ENCODE results near the gene INPP5F.
"Not testable (repeated sequence)": the region's sequence is repeated elsewhere in the genome, so short reads cannot be mapped to it uniquely, and the experiment has no call there.

Gene INPP5F

GRCh38 chr10:119740096-119740495 lies 14.2 kb downstream of the INPP5F start:
- no peak for DNase-seq (ENCODE audit: low read depth)

DNA sequence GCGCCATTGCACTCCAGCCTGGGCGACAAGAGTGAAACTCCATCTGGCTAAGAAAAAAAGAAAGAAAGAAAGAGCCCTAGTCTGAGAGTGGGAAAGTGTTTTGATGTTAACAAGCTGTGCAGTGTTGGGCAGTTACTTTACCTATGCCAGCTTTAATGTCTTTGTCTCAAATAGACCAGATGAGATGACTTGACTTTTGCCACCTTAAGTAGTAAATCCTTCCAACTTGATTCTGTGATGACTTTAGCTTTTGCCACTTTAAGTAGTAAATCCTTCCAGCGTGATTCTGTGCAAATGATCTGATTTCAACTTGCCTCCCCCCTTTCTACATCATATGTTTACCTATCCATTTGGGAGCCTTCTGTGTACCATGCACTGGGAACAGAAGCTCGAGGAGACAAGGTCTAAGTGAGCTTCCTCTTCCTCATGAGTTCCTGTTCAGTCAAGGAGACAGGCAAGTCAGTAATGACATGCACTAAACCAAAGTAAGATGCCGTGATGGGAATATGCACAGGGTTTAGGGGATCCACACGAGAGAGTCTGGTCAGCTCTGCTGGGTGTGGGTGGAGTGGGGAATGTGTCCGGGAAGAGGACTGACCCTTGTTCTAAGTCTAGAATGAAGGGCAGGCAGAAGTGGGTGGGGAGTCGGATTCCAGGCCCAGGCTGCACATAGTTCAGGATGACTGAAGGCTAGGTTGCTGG lies 17.2 kb downstream of the INPP5F start:
- DNase-seq (ENCODE audit: low read depth) = no peak

DNA sequence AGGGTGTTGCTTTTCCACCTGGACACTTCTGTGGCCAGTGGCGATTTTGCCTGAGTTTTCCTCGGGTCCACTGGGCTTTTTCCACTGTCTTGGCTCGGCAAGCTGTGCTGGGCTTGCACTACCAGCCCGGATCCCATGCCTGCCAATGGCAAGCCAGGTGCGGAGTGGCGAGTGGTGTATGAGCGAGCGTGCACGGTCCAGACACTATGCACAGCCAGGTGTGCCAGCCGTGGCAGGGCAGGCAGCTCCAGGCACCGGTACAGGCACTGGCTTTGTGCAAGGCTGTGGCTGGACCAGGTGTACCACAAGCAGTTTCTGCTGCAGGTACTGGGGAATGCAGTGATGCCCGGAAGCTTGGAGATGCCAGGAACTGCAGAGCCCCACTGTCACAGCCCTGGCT lies 22.1 kb downstream of the INPP5F start:
- no peak for DNase-seq (ENCODE audit: low read depth)

- DNase-seq (ENCODE audit: low read depth) = no peak
Measured at GRCh38 chr10:119748871-119749270, 23.0 kb downstream of the INPP5F start.

- DNase-seq (ENCODE audit: low read depth) = no peak
Measured at GRCh38 chr10:119749455-119749854, 23.6 kb downstream of the INPP5F start.

DNA sequence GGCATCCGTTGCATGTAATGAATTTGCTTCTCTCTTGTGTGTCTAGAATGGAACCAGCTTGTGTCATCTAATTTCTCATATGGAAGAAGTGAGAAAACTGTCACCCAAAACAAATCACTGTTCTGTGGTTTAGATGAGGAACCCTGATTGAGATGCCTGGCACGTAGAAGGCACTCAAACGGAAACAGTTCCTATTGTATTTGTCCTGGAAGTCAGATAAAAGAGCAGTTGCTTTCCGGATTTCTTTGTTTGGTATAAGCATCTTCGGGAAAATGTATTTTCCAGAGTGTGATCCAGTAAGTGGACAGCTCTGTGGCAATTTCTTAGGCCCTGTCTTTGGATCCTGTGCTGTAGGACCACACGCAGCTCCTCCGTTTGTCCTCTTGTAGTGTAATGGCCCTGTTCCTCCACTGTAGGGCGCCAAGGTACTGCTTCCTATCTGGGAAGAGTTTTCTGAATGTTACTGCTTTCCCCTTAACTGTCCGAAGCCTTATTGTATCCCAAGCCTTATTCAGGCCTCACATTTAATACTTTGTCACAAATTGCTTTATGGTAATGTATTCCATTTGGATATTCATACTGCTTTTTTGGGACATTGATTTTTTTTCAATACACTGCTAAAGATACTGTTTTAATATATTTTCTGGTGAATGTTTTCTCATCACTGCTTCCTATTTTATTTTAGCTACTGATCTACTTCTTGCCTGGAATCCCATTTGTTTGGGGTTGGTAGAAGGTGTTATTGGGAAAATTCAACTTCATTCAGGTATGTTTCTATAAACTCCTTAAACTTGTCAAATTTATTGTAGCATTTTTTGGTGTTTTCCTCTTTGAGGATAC lies 24.8 kb downstream of the INPP5F start:
- peak; percentile 28 for DNase-seq (ENCODE audit: low read depth)

GRCh38 chr10:119753309-119753708 lies 27.5 kb downstream of the INPP5F start:
- no peak for DNase-seq (ENCODE audit: low read depth)

DNA sequence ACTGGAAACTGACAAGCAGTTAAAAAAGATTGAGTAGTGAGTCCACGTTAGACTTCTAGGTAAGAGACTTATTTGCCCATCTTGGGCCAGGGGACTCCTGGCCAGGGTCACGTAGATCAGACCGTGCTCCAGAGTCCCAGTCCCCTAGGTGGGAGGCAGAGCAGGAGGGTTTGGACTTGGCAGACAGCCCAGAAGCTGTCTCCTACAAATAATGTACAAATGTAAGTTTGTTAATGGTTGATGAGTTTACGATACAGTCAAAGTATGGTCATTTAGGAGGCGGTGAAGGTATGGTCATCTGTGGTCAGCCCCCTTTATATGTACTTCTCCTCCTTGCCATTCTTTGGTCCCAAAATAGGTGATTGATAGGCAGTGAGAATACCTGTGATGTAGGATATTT lies 28.2 kb downstream of the INPP5F start:
- DNase-seq (ENCODE audit: low read depth) = no peak

DNA sequence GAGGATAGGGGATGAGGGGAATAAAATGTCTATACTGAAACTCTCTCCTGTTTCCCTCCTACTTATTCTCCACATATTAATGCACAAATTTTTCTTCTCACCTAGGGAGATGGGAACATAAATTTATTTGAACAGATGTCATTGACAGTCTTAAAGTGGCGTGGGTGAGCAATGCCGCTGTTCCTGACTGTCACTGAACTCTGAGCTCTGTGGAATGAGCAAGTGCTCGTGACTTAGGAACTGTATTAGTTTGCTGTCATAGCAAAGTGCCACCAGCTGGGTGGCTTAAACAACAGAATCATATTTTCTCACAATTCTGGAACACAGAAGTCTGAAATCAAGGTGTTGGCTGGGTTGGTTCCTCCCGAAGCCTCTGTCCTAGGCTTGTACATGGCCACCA lies 29.1 kb downstream of the INPP5F start:
- no peak for DNase-seq (ENCODE audit: low read depth)

DNA sequence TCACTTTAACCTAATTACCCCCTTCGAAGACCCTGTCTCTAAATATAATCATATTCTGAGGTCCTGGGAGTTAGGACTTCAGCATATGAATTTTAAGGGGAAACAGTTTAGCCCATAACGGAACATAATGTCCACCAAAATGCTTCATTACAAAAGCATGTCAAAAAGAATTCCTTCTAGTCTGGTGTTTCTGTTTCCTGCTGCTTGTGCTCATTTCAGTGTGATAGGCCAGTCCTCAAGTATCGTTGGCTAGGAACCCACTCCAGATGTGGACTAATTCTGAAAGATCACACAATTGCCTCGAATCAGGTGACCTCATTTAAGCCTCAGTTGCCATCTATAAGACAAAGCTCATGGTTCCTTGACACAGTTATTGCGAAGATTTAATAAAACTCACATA lies 29.6 kb downstream of the INPP5F start:
- no peak for DNase-seq (ENCODE audit: low read depth)

- DNase-seq (ENCODE audit: low read depth) = no peak
Measured at GRCh38 chr10:119758448-119759195, 32.8 kb downstream of the INPP5F start.

- no peak for DNase-seq (ENCODE audit: low read depth)
Measured at GRCh38 chr10:119759832-119760231, 34.0 kb downstream of the INPP5F start.

- no peak for DNase-seq (ENCODE audit: low read depth)
Measured at GRCh38 chr10:119761106-119761505, 35.3 kb downstream of the INPP5F start.

DNA sequence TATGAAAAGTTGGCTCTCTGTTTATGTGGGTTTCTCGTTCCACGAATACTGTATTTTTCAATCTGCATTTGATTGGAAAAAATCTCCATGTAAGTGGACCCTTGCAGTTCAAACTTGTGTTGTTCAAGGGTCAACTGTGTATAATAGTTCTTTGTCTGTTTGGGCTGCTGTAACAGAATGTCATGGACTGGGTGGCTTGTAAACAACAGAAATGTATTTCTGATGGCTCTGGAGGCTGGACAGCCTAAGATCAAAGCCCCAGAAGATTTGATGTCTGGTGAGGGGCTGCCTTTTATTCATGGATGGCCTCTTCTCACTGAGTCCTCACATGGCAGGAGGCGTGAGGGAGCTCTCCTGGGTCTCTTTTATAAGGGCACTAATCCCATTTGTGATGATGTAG lies 36.2 kb downstream of the INPP5F start:
- no peak for DNase-seq (ENCODE audit: low read depth)

DNA sequence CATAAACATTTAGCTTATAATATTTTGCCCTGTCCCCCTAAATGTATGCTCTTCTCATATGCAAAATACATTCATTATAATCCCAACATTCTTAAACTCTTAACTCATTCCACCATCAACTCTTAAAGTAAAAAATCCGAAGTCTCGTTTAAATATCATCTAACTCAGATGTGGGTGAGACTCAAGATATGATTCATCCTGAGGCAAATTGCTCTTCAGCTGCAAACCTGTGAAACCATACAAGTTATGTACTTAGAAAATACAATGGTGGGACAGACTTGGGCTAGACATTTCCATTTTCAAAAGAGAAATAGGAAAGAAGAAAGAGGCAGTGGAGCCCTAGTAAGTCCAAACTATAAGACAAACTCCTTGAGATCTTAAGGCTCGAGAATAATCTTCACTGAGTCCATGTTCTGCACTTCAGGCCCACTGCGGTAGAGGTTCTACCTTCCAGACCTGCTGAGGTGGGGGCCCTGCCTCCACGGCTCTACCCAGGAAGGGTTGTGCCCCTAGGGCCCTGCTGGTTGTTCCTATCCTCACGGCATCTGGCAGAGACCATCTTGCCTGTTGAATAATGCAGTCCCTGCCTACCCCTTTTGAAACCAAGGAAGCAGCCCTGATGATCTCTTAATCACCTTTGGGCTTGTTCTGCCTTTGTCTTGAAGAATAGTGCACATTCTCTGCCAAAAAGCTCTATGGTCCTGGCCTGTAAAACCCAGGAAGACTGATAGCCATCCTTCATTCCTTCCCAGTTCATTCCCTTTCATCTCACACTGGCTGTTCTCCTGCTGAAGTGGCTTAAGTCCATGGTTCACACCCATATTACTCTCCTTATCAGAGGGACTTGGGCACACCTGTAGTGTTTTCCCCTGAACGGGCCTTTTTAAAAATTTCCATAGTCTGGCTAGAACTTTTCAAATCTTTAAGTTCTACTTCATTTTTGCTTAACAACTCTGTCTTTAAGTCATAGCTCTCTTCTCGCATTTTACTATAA lies 37.3 kb downstream of the INPP5F start:
- no peak for DNase-seq (ENCODE audit: low read depth)

DNA sequence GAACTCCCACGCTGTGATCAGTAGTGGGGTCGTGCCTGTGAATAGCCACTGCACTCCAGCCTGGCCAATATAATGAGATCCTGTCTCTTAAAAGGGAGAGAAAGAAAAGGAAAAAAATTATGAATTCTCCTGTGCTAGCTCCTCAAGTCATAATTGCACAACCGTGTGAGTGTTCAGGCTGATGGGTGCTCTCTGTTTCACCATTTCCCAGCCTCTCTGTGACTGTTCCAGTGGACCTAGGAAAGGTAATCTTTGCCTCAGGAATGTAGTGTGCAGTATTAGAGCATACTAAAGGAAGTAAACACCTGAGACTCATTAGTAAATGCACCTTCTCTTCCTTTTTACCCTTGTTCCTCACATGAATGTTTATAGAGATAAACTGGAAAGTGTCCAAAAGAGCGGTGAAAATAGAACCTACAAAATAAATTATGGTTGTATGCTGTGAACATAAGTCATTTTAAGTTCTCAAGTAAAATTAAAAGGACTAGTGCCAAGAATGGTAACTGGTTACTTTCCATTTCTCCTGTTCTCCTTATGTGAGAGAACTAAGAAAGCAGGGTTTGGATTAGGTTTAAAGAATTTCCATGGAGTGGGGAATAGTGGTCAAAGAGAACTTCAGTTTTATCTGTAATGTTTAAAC lies 42.7 kb downstream of the INPP5F start:
- DNase-seq (ENCODE audit: low read depth) = no peak

DNA sequence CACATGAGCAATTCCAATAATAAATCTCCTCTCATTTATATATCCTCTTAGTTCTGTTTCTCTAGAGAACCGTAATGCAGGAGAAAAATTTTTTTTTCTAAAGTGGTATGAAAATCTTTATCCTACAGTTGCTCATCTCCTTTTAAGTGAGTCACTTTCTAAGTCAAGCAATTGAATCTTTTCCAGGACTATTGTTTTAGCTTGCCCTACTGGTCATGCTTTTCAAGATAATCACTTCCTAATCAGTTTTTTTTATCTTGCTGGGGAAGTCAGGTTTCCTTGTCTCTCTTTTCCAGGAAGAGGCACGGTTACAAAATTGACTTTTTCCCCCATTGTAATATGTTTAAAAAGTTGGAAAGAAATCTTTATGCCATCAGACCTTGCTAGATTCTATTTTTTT lies 44.0 kb downstream of the INPP5F start:
- no peak for DNase-seq (ENCODE audit: low read depth)

DNA sequence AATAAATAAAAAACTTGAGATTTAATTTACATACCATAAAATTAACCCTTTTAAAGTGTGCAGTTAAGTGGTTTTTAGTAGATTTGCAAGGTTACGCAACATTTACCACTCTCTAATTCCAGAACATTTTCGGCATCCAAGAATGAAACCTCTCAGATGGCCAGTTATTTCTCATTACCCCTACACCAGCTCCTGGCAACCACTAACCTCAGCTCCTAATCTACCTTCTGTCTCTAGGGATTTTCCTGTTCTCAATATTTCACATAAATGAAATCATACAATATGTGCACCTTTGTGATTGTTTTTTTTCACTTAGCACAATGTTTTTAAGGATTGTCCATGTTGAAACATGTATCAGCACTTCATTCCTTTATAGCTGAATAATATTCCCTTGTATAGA lies 45.1 kb downstream of the INPP5F start:
- no peak for DNase-seq (ENCODE audit: low read depth)

DNA sequence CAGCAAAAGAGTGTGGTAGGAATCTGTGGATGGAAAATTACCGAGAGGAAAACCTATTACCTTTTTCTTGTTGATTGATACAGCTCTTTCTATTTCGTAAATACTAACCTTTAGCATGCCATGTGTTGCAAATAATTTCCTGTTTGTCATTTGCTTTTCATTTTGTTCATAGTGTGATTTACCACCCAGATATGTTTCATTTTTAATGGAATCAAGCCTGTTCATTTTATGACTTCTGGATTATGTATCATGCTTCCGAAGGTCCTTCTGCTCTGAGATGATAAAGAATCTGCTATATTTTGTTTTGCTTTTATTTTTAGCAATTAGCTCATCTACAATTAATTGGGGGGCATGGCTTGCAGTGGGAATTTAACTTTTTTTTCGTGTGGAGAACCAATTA lies 46.5 kb downstream of the INPP5F start:
- DNase-seq (ENCODE audit: low read depth) = no peak

GRCh38 chr10:119773041-119773440 lies 47.2 kb downstream of the INPP5F start:
- not testable (repeated sequence) for DNase-seq (ENCODE audit: low read depth)

- no peak for DNase-seq (ENCODE audit: low read depth)
Measured at GRCh38 chr10:119775529-119775928, 49.7 kb downstream of the INPP5F start.
